NCI-H748 (cell line): Measurements from ENCODE around the gene IL6R.
A peak's percentile ranks its signal among the peaks of the same experiment; 100 is the strongest.
"Not testable (repeated sequence)": the region's sequence is repeated elsewhere in the genome, so short reads cannot be mapped to it uniquely, and the experiment has no call there.

ENCODE experiments used
- DNase-seq: peaks from one replicate; lab custom pipeline; 2025; ENCODE audit not compliant: unreplicated experiment; lab: John Stamatoyannopoulos, UW

IL6R gene

DNA sequence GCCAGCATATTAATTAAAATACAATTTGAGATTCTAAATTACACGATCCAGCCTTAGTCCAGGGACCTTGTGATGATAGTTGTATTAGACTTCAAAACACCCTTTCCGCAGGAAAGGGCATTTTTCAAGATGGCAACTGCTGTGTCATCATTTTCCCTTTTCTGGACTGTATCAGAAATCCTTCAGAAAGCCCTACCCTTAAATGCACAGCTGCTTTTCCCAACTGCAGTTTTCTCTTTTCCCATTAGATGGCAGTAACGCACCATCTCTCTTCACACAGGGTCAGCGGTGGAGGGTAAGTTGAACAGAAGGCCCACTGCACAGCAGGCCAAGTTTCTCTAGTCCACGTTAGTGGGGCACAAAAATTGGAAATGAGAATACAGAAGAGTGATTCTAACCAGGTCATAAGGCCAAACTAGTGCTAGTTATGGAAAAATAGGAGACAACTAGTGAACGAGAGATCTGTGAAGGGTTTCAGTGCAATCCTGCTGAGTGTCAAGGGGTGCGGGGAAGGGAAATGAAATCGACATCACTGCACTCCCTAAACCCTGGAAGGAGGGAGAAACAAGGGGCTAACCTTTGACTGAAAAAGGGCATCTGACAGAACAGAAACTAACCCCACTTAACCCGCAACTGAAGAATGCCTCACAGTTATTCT lies 74.8 kb downstream of the IL6R start:
- DNase-seq, result peak; percentile 77

DNA sequence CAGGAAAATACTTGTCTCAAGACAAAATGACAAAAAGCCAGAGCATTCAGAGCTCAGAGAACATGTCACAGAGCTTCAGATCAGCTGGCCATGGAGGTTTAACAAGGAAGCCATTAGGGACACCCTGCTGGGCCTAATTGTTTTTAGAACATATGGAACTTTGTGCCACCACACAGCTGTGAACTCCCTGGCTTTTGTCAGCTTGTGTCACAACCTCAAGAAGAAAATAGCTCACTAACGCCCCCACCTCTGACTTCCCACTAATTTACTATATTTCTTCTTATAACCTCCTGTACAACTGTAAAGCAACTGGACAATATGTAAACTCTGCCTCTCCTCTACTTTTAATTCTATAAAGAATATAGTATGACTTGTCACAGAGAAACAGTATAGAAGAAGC lies 75.9 kb downstream of the IL6R start:
- DNase-seq, result peak; percentile 23

DNA sequence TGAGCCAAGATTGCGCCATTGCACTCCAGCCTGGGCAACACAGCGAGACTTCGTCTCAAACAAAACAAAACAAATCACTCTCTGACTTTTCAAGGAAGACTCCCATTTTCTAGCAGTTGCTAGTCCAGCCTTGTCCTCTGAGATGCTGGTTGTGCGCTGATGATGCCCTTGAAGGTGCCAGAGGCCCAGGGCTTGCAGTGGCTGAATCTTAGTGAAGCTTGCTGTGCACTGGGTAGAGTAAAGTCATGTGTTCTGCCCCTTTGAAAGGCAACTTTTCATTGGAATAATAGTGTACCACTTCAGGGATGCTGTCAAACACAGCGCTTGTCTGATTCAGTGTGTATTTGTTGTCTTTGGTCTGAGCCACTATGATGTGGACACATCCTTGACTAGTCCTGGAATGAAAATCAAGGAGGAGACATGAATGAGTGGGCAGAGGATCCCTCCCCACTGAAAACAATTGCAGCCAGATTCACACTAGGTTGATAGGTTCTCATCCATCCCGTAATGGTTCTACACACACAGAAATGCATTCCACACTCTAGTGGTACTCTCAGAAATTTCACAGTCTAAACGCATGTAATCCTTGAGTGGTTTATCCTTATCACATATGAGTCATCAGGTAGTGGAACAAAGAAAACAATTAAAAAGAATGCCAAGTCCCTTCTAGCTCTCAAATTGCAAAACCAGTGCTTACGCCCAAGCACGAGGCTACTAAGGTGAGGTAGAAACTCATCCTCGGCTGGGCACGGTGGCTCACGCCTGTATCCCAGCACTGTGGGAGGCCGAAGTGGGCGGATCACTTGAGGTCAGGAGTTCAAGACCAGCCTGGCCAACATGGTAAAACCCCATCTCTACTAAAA lies 79.0 kb downstream of the IL6R start:
- no peak for DNase-seq

DNA sequence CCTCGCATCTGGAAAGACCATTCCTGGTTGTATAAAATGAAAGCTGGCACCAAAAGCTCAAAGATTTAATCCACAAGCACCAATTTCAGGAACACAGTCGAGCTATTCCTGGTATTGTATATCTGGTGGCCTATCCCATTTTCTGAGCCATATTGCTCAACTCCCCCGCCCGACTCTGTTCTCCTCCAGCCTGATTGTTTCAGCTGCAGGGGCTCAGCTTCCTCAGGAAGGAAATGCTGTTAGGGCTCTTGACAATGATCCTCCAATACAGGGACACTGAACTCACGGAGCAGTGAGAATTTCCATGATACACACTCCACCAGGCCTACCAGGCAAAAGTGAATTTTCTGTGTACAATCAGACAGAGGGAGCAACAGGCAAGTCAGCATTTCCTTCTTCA lies 80.0 kb downstream of the IL6R start:
- DNase-seq, result no peak

DNA sequence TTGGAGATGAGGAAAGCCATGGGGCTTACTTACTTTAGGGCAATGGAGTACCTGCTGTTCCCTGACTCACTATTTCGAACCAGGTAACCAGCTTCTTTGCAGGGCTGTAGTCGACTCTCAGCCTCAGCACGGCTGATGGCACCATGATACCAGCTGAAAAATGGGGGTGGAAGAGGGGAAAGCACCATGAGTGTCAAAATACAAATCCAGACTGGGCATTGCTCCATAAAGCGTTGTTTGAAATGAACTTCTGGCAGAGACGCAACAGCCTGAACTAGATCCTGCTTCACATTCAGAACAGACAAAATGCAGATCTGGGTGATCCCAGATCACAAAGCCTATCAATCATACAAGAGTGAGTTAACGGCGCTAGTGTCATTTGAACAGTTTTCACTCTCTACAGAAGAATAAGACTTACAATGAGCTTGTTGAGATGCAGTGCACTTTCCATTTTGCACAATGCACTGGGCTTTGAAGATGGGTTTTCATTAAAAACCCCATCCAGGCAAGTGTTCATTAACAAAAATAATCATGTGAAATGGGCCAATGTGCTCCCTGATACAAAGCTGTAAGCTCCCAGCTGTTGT lies 80.9 kb downstream of the IL6R start:
- DNase-seq, result no peak

DNA sequence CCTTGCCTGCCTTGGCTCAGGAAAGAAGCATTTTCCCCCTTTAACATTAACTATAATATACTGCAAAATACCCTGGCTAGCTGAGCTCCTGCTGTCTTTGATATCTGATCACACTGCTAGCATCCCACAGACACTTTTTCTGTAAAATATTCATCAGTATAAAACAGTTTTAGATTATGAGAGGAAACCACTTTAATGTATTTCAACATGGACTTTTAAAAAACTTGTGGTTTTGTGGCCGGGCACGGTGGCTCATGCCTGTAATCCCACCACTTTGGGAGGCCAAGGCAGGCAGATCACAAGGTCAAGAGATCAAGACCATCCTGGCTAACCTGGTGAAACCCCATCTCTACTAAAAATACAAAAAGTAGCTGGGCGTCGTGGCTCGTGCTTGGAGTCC lies 81.6 kb downstream of the IL6R start:
- not testable (repeated sequence) for DNase-seq

DNA sequence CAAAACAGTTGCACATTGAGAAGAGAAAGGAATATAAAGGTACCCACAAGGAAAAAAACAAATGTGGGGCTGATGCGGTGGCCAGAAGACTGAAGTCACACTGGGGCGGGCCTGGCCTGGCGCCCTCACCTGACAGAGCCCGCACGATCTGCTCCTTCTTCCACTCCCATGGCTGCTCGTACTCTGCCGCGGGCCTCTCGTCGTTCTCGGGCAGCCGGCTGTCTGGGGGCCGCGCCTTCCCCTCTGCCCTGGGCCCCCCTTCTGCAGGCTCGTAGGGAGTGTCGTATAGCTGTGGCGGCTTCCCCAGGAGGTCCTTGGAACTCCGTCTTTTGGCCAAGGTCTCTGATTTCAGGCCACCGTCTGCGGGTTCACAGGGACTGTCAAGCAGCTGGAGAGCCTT lies 83.8 kb downstream of the IL6R start:
- no peak for DNase-seq

DNA sequence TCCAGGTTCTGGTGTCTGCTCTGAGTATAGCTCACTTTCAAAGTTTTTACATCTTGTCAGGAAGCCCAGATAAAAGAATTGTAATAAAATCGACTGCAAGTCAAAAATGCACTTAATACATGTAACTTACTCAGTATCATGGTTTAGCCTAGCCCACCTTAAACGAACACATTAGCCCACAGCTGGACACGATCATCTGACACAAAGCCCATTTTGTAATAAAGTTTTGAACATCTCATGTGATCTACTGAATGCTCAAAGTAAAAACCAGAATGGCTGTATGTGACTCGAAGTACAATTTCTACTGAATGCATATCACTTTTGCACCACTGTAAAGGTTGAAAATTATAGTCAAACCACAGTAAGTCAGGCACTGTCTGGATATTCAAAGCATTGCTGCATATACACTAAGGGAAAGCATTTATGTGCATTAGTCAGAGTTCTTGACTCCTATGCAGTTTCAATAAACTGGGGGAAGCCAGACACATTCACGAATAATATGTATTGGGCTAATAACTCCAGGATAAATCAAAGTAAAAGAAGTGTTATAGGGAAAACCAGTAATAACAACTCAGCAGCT lies 84.6 kb downstream of the IL6R start:
- DNase-seq, result no peak

DNA sequence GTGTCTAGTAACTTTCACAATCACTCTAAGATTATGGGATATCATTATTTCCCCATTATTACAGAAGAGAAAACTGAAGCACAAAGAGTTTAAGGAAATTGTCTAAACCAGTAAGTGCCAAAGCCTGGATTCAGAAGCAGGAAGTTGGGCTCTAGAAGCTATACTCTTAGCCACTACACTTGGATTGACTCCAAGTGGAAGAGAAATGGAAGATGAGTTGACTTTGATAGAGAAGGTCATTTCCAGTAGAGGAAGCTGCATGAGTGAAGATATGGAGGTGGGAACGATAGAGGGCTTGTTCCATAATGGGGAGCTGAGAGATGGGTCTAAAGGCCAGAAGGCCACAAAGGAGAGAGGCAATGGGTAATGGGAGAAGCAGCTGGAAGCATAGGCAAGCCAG lies 85.2 kb downstream of the IL6R start:
- DNase-seq, result no peak

DNA sequence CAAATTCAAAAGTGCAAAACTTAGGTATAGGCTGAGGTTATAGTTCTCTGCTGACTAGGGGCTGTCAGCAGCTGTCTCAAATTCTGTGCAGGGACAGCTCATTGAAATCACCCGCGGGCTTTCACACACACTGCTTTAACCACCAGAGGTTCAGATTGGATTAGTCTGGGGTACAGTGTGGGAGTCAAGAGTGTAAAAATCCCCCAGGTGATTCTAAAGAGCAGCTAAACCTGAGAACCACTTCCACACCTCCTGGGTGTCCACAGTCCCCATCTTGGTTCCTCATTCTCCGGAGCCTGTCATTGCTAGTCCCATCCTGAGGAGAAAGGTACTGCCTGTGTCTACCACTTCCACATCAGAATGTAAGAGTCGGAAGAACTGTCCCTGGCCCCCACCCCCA lies 87.0 kb downstream of the IL6R start:
- no peak for DNase-seq

DNA sequence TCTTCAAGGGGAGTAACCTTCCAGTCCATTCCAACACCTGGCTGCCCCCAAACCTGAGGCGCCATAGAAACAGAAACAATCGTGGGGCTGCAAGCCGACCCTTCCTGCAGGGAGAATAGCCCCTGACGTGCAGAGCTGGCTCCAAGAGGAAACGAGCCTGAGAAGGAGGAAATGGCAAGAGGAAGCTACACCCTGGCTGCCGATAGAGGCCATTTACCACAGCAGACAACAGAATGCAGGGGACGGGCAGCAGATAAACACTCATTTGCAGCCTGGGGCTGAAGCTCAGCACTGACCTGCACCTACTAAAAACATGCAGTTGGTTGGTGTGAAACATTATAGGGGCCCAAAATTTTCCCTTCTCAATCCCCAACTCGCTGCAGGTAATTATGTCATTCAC lies 88.1 kb downstream of the IL6R start:
- no peak for DNase-seq

DNA sequence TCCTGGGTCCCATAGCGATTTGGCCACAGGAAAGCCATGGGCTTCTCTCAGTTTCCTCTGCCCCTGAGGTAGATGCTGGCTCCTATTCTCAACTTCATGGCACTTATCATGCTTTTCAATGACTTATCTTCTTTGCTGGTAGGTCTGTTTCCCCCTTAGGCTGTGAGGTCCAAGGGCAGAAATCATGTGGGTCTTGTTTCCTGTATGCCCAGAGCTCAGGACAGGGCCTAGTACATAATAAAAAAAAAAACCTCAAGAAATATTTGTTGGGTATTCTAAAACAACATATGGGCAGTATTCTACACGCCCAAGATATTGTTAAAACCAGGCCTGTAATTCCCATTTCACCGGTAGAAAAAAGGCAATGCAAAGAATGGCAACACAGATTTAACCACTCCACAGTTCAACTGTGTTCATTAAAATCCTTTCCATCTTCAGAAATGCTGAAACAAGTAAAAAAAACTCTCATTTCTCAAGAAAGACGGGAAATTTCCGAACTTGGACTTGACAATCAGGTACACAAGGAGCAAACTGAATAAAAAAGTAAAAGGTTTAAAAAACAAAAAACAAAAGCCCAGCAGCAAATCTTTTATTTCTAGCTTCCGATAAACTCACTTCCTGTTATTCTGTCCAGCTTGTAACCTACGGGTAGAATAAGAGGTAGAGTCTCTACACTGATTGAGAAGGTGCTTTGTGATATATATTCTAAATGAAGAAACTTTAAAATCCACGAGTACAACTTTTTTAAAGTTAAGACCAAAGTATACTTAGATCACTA lies 90.5 kb downstream of the IL6R start:
- DNase-seq, result no peak

DNA sequence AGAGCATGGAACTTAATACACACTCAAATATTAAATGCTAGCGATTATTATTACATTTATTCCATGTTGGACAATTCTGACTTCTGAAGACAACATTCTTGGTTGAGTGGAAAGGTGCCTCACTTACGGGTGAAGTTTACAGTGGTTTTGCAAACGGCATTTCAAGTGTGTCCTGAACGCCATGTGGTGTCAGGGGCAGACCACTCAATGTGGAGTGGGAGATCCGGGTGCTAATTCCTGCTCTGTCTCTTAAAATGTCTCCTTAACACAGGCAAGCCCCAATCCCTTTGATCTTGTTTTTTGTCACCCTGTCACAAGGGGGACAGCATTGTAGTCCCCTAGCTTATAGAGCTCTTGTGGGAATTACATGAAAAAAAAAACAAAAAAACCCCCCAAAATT lies 91.2 kb downstream of the IL6R start:
- DNase-seq, result no peak

DNA sequence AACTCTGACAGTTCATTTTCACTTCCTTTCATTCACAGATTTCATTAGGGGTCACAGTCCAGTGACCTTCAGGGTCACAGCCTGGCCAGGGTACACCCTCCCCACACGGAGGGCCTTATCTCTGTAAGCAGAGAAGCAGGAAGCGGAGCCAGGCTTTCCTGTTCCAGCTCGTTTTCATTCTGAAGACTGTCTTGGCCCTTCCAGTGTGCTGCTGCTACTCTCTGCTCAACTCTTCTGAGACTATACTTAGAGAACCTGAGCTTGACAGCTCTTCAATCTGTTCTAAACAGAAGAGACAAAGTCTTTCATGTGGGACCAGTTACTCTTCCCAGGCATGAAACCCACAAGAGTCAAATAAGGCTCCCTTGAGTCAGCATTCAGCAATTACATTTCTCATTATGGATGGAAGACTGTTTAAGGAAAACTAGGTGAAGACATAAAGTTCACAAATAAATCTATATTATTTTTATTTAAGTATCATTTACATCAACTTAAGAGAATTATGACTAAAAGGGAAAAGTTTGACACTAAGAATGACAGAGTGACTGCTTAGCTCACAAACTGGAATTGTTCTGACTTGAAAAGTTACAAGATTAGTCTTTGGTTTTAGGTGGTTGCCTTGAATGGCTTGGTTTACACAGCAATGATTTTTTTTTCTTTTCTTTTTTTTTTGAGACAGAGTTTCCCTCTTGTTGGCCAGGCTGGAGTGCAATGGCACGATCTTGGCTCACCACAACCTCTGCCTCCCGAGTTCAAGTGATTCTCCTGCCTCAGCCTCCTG lies 92.1 kb downstream of the IL6R start:
- no peak for DNase-seq

DNA sequence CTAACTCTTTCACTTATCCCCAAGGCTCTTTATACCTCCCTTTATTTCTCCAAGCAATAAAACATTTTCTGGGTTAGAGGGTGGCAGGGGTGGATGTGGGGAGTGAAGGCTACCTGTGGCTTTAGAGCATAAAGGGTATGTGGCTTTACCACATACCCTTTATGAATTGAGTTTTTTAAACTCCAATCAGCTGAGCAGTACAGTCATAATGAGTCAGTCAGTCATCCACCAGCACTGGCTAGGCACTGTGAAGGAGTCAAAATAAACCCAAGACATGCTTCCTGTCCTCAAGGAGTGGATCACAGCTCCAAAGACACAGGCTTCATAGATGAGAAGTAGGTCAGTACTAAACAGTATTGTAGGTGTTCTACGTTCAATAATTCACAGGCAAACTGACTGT lies 94.3 kb downstream of the IL6R start:
- DNase-seq, result no peak

DNA sequence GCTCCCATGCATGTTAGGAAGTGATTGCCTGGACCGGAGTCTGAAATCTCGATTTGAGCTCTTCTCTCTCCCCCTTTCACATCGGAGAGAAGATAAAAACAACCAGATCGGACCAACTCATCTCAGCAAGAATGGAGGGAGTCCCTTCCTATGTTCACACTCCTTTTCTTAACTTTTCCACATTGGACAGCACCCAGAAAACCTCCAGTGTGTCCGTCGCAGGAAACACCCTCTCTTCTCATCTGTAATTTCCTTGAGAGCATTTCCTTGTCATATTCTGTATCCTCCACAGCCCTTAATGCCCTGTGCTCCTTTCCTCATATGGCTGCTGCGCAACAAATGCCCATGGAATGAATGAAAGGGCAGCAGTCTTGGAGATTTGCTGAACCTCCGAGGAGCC lies 95.4 kb downstream of the IL6R start:
- DNase-seq, result no peak

DNA sequence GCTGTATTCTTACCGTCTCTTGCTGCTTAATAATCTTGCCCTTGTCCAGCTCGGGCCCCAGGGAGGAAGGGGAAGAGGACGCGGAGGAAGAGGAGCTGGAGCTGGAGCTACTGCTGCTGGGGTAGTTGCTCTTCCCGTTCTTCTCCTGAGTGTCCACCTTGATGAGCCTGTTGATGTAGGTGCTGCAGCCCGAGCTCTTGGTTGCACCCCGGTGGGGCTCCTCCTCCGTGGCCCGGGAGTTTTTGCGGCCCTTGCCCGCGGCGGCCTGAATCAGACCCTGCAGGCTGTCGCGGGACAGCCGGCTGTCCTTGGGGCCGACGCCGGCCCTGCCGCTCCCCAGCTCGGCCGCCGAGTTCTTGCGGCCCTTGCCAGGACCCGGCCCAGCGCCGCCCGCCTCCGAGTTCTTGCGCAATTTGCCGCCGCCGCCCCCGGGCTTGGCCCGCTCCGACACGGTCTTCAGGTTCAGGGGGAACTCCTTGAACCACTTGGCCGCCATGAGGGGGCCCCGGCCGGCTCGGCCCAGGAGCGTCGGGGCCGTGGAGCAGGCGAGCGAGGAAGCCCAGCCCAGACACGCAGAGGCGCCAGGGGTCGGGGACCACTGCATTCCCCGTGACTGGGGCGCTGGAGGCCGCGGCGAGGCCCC lies 96.4 kb downstream of the IL6R start:
- peak; percentile 51 for DNase-seq

DNA sequence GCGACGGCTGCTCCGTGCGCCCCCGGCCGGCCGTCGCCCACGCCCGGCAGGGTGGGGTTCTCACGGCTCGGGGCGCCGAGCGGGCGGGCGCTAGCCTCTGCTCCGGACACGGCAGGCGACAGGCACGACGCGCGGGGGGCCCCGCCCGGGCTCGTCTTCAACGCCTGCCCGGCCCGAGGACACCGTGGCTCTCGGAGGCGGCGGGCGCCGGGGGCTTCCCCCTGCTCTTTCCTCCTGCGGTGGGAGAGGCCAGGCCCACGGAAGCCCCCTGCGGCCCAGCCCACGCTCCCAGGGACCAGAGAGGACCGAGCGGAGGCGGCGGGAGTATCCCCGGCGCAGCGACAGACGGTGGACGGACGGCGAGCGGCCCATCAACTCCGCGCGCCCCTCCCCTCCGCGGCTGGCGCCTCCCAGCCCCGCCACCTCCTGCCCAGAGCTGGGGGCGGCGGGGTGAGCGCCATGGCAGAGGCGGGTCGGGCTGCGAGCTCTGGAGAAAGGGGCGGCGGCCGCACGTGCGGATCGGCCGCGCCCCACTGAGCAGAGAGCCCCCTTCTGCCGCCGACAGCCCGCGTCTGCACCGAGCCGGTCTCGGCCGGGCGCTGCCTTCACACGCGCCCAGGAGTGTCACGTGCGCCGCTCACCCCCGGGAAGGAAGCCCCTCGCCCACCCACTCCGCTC lies 97.1 kb downstream of the IL6R start, which contains the start of the genes SHE and TDRD10:
TSS of gene SHE (minus strand) at position 347 of the 678 bp plus-strand sequence. CDS start 386 bp downstream, outside the sequence.
TSS of gene TDRD10 (plus strand) at position 154 of the 678 bp plus-strand sequence. CDS start 4,685 bp downstream, outside the sequence.
- peak; percentile 51 for DNase-seq

DNA sequence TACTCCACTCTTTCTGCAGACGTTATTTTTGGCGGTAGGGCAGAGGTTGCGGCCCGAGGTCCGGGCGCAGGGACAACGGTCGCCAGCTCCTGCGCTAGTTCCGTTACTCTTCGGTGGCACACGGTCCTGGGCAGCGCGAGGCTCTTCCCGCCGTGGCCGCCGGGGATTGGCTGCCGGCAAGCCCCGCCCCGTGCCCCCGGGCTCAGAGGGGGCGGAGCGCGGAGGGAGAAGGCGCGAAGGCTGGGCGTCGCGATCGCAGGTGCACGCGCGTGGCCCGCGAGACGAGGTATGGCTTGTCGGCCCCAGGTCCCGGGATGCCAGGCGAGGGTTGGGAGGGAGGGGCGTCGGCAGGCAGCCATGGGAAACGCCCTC lies 97.6 kb downstream of the IL6R start:
- no peak for DNase-seq
